Stimulated activated effector memory CD8-positive, alpha-beta T cell treated with anti-CD3 and anti-CD28 coated beads, Interleukin-12 subunit alpha, Interleukin-12 subunit beta, amount 100 ng/mL, for 72 hours (primary cell): ENCODE results near the gene NFRKB.
A peak's percentile ranks its signal among the peaks of the same experiment; 100 is the strongest.

ENCODE experiments used
- ATAC-seq: fragments of 150-1000 bp; cut with Tn5 transposase; 2 replicates; pipeline ENCODE4 v1.10.0; 2021
- DNase-seq, 2 donors: peaks; one replicate each; pipeline ENCODE4 v3.0.0; 2021 to 2022; ENCODE audit warnings: low spot score in 2 of 2
- H3K27ac Mint-ChIP-seq: one replicate; pipeline ENCODE4 v1.8.0; 2022; ENCODE audit warnings: mild to moderate bottlenecking, mixed read lengths
- H3K36me3 Mint-ChIP-seq: one replicate; pipeline ENCODE4 v1.8.0; 2022; ENCODE audit warnings: mild to moderate bottlenecking, mixed read lengths
- H3K4me1 Mint-ChIP-seq: one replicate; pipeline ENCODE4 v1.8.0; 2022; ENCODE audit warnings: mixed read lengths
- H3K4me3 Mint-ChIP-seq: one replicate; pipeline ENCODE4 v1.8.0; 2022; ENCODE audit warnings: mild to moderate bottlenecking, mixed read lengths
- H3K9me3 Mint-ChIP-seq: one replicate; pipeline ENCODE4 v1.8.0; 2022; ENCODE audit warnings: mixed read lengths

The NFRKB gene

GRCh38 chr11:129895126-129896041 is at the start of gene NFRKB:
NFRKB (minus strand) TSS chr11:129895578; CDS start chr11:129892849, 2,729 bp downstream.
- peak; percentile 96 for ATAC-seq
- Mint-ChIP-seq H3K27ac (peak within 1 kb of the TSS; percentile 85), H3K4me3 (peak within 1 kb of the TSS; percentile 80), H3K9me3 (no peaks in the 10 kb centered on the region), H3K36me3 (peaks cover 26% of the 10 kb centered on the region), H3K4me1 (peaks cover 23% of the 10 kb centered on the region)
- DNase-seq = peak; percentile 91

- DNase-seq (no peak), ATAC-seq (no peak)
- Mint-ChIP-seq H3K4me3 (no peak overlapping the region), H3K27ac (no peak overlapping the region), H3K4me1 (peaks cover 5% of the 10 kb centered on the region), H3K9me3 (no peaks in the 10 kb centered on the region), H3K36me3 (peaks cover 50% of the 10 kb centered on the region)
Measured at GRCh38 chr11:129944696-129945095, 49.3 kb upstream of the NFRKB start.

GRCh38 chr11:129943036-129943435 is 47.7 kb upstream of the NFRKB start:
- ATAC-seq = no peak
- no peak overlapping the region for H3K4me3 Mint-ChIP-seq
- no peak for DNase-seq
- H3K27ac Mint-ChIP-seq = no peak overlapping the region
- H3K4me1 Mint-ChIP-seq = peaks cover 5% of the 10 kb centered on the region
- H3K9me3 Mint-ChIP-seq = no peaks in the 10 kb centered on the region
- peaks cover 50% of the 10 kb centered on the region for H3K36me3 Mint-ChIP-seq

GRCh38 chr11:129939510-129939909 is 44.1 kb upstream of the NFRKB start:
- Mint-ChIP-seq H3K4me3 (no peak overlapping the region), H3K4me1 (no peaks in the 10 kb centered on the region), H3K36me3 (peaks cover 27% of the 10 kb centered on the region), H3K9me3 (no peaks in the 10 kb centered on the region), H3K27ac (no peak overlapping the region)
- ATAC-seq (no peak), DNase-seq (no peak)

- H3K9me3 Mint-ChIP-seq = no peaks in the 10 kb centered on the region
- H3K36me3 Mint-ChIP-seq = peaks cover 19% of the 10 kb centered on the region
- no peak overlapping the region for H3K4me3 Mint-ChIP-seq
- H3K4me1 Mint-ChIP-seq = no peaks in the 10 kb centered on the region
- no peak for DNase-seq
- ATAC-seq = no peak
- H3K27ac Mint-ChIP-seq = no peak overlapping the region
Measured at GRCh38 chr11:129938764-129939163, 43.4 kb upstream of the NFRKB start.

- no peaks in the 10 kb centered on the region for H3K4me1 Mint-ChIP-seq
- no peak overlapping the region for H3K4me3 Mint-ChIP-seq
- peaks cover 11% of the 10 kb centered on the region for H3K36me3 Mint-ChIP-seq
- no peaks in the 10 kb centered on the region for H3K9me3 Mint-ChIP-seq
- ATAC-seq = peak; percentile 45
- DNase-seq = no peak
- no peak overlapping the region for H3K27ac Mint-ChIP-seq
Measured at GRCh38 chr11:129937592-129938238, 42.3 kb upstream of the NFRKB start.

GRCh38 chr11:129935723-129936122 is 40.3 kb upstream of the NFRKB start:
- DNase-seq (no peak), ATAC-seq (no peak)
- Mint-ChIP-seq H3K4me1 (no peaks in the 10 kb centered on the region), H3K36me3 (peaks cover 14% of the 10 kb centered on the region), H3K4me3 (no peak overlapping the region), H3K9me3 (no peaks in the 10 kb centered on the region), H3K27ac (no peak overlapping the region)

- no peak overlapping the region for H3K27ac Mint-ChIP-seq
- H3K36me3 Mint-ChIP-seq = peaks cover 25% of the 10 kb centered on the region
- H3K9me3 Mint-ChIP-seq = no peaks in the 10 kb centered on the region
- H3K4me3 Mint-ChIP-seq = no peak overlapping the region
- ATAC-seq = no peak
- no peaks in the 10 kb centered on the region for H3K4me1 Mint-ChIP-seq
- no peak for DNase-seq
Measured at GRCh38 chr11:129933891-129934290, 38.5 kb upstream of the NFRKB start.

GRCh38 chr11:129933262-129933661 is 37.9 kb upstream of the NFRKB start:
- DNase-seq = no peak
- no peak for ATAC-seq
- Mint-ChIP-seq H3K27ac (no peak overlapping the region), H3K36me3 (peaks cover 25% of the 10 kb centered on the region), H3K9me3 (no peaks in the 10 kb centered on the region), H3K4me3 (no peak overlapping the region), H3K4me1 (no peaks in the 10 kb centered on the region)

GRCh38 chr11:129932381-129933067 is 37.1 kb upstream of the NFRKB start:
- Mint-ChIP-seq H3K4me1 (no peaks in the 10 kb centered on the region), H3K4me3 (no peak overlapping the region), H3K9me3 (no peaks in the 10 kb centered on the region), H3K36me3 (peaks cover 25% of the 10 kb centered on the region), H3K27ac (no peak overlapping the region)
- DNase-seq (no peak), ATAC-seq (no peak)

- no peaks in the 10 kb centered on the region for H3K9me3 Mint-ChIP-seq
- DNase-seq (no peak), ATAC-seq (no peak)
- H3K4me3 Mint-ChIP-seq = no peak overlapping the region
- peaks cover 25% of the 10 kb centered on the region for H3K36me3 Mint-ChIP-seq
- H3K4me1 Mint-ChIP-seq = no peaks in the 10 kb centered on the region
- H3K27ac Mint-ChIP-seq = no peak overlapping the region
Measured at GRCh38 chr11:129930743-129931142, 35.4 kb upstream of the NFRKB start.

GRCh38 chr11:129930296-129930695 is 34.9 kb upstream of the NFRKB start:
- Mint-ChIP-seq H3K9me3 (no peaks in the 10 kb centered on the region), H3K27ac (no peak overlapping the region), H3K36me3 (peaks cover 25% of the 10 kb centered on the region), H3K4me1 (no peaks in the 10 kb centered on the region), H3K4me3 (no peak overlapping the region)
- no peak for DNase-seq
- ATAC-seq = no peak

GRCh38 chr11:129929721-129930120 is 34.3 kb upstream of the NFRKB start:
- no peaks in the 10 kb centered on the region for H3K9me3 Mint-ChIP-seq
- no peak for DNase-seq
- no peak overlapping the region for H3K4me3 Mint-ChIP-seq
- H3K27ac Mint-ChIP-seq = no peak overlapping the region
- H3K36me3 Mint-ChIP-seq = peaks cover 29% of the 10 kb centered on the region
- ATAC-seq = no peak
- H3K4me1 Mint-ChIP-seq = no peaks in the 10 kb centered on the region

GRCh38 chr11:129928923-129929692 is 33.7 kb upstream of the NFRKB start:
- Mint-ChIP-seq H3K27ac (no peak overlapping the region), H3K36me3 (peaks cover 31% of the 10 kb centered on the region), H3K4me1 (no peaks in the 10 kb centered on the region), H3K9me3 (no peaks in the 10 kb centered on the region), H3K4me3 (no peak overlapping the region)
- no peak for DNase-seq
- ATAC-seq = no peak

GRCh38 chr11:129922674-129923073 is 27.3 kb upstream of the NFRKB start:
- Mint-ChIP-seq H3K4me1 (peaks cover 6% of the 10 kb centered on the region), H3K9me3 (no peaks in the 10 kb centered on the region), H3K27ac (no peak overlapping the region), H3K4me3 (no peak overlapping the region), H3K36me3 (peaks cover 33% of the 10 kb centered on the region)
- ATAC-seq = no peak
- no peak for DNase-seq
